ENCODE data around the gene SLC23A2. TPM values are rescaled to one million over a fixed set of nuclear protein-coding genes. Genes with fewer than 3 reads are reported as not detected.
A peak's percentile ranks its signal among the peaks of the same experiment; 100 is the strongest.
"Not testable (repeated sequence)": the region's sequence is repeated elsewhere in the genome, so short reads cannot be mapped to it uniquely, and the experiment has no call there.

Gene SLC23A2
- total RNA-seq, 2 experiments from 2014 or later: 18.1 to 20.6 TPM

DNA sequence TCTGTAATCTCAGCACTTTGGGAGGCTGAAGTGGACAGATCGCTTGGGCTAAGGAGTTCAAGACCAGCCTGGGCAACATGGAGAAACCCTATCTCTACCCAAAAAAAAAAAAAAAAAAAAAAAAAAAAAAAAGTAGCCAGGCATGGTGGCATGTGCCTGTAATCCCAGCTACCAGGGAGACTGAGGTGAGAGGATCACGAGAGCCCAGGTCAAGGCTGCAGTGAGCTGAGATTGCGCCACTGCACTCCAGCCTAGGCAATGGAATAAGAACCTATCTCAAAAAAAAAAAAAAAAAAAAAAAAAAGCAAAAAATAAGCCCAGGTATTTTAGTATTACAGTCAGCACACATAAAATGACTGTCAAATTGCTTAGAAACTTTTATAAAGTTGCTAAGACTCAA lies 152.5 kb downstream of the SLC23A2 start:
- H3K36me3 Mint-ChIP-seq (ENCODE audit: low read depth); POLR2A ChIA-PET; H3K27ac Mint-ChIP-seq; H3K4me1 Mint-ChIP-seq; H3K9me3 Mint-ChIP-seq; H3K4me3 Mint-ChIP-seq; DNase-seq; H3K27me3 Mint-ChIP-seq: not testable (repeated sequence)
- CTCF ChIA-PET: interaction anchor here (0.6 kb wide), 1 partner anchor 1050 kb away, joined by 3 read pairs; no protein-coding TSS in a partner anchor

DNA sequence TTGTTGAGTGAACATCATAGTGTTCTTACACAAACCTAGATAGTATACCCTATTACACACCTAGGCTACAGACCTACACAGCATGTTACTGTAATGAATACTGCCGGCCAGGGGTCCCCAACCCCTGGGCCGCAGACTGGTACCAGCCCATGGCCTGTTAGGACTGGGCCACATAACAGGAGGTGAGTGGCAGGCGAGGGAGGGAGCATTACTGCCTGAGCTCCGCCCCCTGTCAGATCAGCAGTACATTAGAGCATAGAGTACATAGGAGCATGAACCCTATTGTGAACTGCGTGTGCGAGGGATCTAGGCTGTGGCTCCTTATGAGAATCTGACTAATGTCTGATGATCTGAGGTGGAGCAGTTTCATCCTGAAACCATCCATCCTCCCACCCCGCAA lies 153.3 kb downstream of the SLC23A2 start:
- no peak overlapping the region for H3K27ac Mint-ChIP-seq
- H3K27me3 Mint-ChIP-seq: peaks cover 3% of the 10 kb centered on the region
- POLR2A ChIA-PET: no interaction called here
- H3K4me1 Mint-ChIP-seq: peaks cover 2% of the 10 kb centered on the region
- DNase-seq: no peak
- CTCF ChIA-PET: no interaction called here
- no peak overlapping the region for H3K4me3 Mint-ChIP-seq
- peaks cover 4% of the 10 kb centered on the region for H3K9me3 Mint-ChIP-seq
- H3K36me3 Mint-ChIP-seq (ENCODE audit: low read depth): no peaks in the 10 kb centered on the region

DNA sequence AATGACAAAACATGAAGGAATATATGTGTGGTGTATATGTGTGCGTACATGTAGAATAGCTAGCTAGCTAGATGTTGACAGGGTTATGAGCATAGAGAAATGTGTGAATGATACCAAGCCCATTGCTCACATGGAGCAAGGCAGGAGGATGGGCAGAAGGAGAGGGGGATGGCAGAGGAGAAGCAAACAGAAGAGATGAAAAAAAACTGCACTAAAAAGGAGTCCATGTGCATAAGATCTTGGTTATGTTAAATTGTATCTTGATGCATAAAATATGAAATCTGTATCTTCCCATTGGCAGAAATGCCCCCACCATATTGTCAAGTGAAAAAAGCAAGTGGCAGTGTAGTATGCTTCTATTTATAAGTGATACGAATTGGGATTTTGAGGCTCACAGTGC lies 154.5 kb downstream of the SLC23A2 start:
- Mint-ChIP-seq H3K4me1 (peaks cover 2% of the 10 kb centered on the region), H3K9me3 (peaks cover 4% of the 10 kb centered on the region), H3K27ac (no peak overlapping the region), H3K27me3 (peaks cover 3% of the 10 kb centered on the region), H3K4me3 (no peak overlapping the region), H3K36me3 (ENCODE audit: low read depth) (no peaks in the 10 kb centered on the region)
- ChIA-PET POLR2A (interaction anchor here (0.5 kb wide), 1 partner anchor 940 kb away, joined by 3 read pairs; no protein-coding TSS in a partner anchor), CTCF (no interaction called here)
- DNase-seq: no peak

DNA sequence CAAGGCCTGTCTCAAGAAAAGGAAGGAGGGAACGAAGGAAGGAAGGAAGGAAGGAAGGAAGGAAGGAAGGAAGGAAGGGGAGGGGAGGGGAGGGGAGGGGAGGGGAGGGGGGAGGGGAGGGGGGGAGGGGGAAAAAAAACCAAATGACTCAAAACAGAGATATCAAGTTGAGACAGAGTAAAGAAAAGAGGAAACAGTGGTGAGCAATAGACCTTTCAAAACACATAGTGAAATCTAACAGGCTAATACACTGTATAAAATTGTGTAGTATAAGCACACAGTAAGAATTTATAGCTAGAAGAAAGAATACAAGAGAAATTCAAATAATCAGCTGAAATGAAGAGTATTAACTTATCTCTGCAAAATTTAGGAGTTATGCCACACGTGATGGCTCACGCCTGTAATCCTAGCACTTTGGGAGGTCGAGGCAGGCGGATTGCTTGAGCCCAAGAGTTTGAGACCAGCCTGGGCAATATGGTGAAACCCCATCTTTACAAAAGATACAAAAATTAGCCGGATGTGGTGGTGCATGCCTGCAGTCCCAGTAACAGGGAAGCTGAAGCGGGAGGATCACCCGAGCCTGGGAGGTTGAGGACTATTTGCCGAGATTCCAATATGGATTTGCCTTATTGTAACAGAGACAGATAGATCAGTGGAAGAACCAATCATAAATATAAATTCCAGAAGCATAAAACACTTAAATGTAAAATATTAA lies 156.4 kb downstream of the SLC23A2 start:
- peaks cover 3% of the 10 kb centered on the region for H3K27me3 Mint-ChIP-seq
- peaks cover 4% of the 10 kb centered on the region for H3K9me3 Mint-ChIP-seq
- peaks cover 2% of the 10 kb centered on the region for H3K4me1 Mint-ChIP-seq
- H3K27ac Mint-ChIP-seq: no peak overlapping the region
- no peak for DNase-seq
- H3K36me3 Mint-ChIP-seq (ENCODE audit: low read depth): no peaks in the 10 kb centered on the region
- ChIA-PET POLR2A (no interaction called here), CTCF (no interaction called here)
- H3K4me3 Mint-ChIP-seq: peak overlapping the region; percentile 37

DNA sequence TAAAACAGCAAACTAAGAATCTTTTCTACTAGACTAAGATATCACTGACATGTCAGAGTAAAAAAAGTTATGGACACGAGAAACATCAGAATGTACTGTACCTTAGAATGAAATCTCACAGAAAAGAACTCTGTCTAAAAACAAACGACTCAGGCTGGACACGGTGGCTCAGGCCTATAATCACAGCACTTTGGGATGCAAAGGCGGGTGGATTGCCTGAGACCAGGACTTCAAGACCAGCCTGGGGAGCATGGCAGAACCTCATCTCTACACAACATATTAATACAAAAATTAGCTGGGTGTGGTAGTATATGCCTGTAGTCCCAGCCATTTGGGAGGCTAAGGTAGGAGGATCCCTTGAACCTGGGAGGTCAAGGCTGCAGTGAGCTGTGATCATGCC lies 157.0 kb downstream of the SLC23A2 start:
- Mint-ChIP-seq H3K36me3 (ENCODE audit: low read depth) (no peaks in the 10 kb centered on the region), H3K27ac (no peak overlapping the region), H3K9me3 (peaks cover 4% of the 10 kb centered on the region), H3K27me3 (peaks cover 3% of the 10 kb centered on the region), H3K4me3 (peak overlapping the region; percentile 37), H3K4me1 (peaks cover 2% of the 10 kb centered on the region)
- ChIA-PET POLR2A (no interaction called here), CTCF (no interaction called here)
- no peak for DNase-seq

DNA sequence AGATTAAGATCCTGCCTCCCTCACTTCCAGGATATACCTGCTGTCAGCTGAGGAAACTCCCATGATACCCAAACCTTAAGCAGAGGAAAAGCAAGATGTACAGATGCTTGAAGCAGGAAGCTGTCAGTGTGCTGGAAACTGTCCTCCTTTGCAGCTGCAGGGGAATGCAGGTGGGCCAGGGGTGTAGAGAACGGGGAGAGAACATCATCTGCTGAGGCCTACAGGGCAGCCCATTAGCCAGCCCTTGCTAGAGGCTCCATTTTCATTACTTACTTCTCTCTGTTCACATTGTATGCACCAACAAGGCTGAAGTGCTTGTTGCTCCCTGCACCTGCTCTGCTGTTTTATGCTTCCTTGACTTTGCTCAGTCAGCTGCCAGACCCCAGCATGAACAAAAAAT lies 160.5 kb downstream of the SLC23A2 start:
- POLR2A ChIA-PET: no interaction called here
- H3K27ac Mint-ChIP-seq: no peak overlapping the region
- H3K36me3 Mint-ChIP-seq (ENCODE audit: low read depth): no peaks in the 10 kb centered on the region
- H3K9me3 Mint-ChIP-seq: peaks cover 4% of the 10 kb centered on the region
- CTCF ChIA-PET: interaction anchor here (1.0 to 1.5 kb wide), 2 partner anchors 25 to 27 kb away, joined by 3 to 6 read pairs; no protein-coding TSS in a partner anchor
- H3K27me3 Mint-ChIP-seq: no peaks in the 10 kb centered on the region
- no peak overlapping the region for H3K4me3 Mint-ChIP-seq
- peaks cover 2% of the 10 kb centered on the region for H3K4me1 Mint-ChIP-seq
- no peak for DNase-seq

DNA sequence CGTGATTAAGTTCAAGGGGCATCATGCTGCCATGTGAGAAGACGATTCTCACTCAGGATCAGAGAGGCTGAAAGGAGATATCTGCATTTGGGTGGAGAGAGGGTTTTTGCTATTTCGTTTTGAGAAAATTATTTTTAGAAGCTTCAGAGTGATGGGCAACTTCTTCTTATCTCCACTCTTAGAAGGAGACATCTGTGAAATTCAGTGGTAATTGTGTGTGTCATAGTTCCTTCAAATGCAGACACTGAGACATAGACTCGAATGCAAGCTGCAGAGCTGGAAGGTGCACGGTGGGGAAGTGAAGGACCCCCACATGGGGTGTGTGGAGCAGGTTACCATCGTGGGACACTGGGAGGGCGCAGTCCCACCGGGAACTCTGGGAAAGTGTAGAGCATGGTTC lies 162.8 kb downstream of the SLC23A2 start:
- no peaks in the 10 kb centered on the region for H3K27me3 Mint-ChIP-seq
- no peaks in the 10 kb centered on the region for H3K4me1 Mint-ChIP-seq
- no peak overlapping the region for H3K27ac Mint-ChIP-seq
- no peaks in the 10 kb centered on the region for H3K9me3 Mint-ChIP-seq
- ChIA-PET POLR2A (no interaction called here), CTCF (no interaction called here)
- H3K4me3 Mint-ChIP-seq: no peak overlapping the region
- H3K36me3 Mint-ChIP-seq (ENCODE audit: low read depth): no peaks in the 10 kb centered on the region
- DNase-seq: no peak

DNA sequence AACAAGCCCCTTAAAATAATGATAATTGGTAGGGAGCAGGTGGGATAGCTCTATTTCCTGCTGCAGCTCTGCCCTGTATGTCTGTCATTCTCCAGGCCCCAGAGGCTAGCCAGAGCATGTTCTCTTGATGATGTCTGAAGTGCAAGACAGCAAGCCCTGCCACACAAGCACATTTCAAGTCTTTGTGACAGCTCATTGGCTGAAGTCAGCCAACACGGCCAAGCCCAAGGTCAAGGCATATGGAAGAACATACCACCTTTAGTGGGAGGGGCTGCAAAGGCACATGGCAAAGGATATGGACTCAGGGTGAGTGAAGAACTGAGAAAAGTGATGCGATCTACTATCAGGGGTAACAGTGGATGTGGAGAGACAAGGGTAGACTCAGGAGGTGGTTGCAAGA lies 163.6 kb downstream of the SLC23A2 start:
- CTCF ChIA-PET: interaction anchor here (1.7 kb wide), 1 partner anchor 13 kb away, joined by 6 read pairs; no protein-coding TSS in a partner anchor
- H3K27me3 Mint-ChIP-seq: no peaks in the 10 kb centered on the region
- H3K36me3 Mint-ChIP-seq (ENCODE audit: low read depth): no peaks in the 10 kb centered on the region
- DNase-seq: no peak
- no peak overlapping the region for H3K27ac Mint-ChIP-seq
- peaks cover 1% of the 10 kb centered on the region for H3K9me3 Mint-ChIP-seq
- no peak overlapping the region for H3K4me3 Mint-ChIP-seq
- no peaks in the 10 kb centered on the region for H3K4me1 Mint-ChIP-seq
- POLR2A ChIA-PET: no interaction called here

DNA sequence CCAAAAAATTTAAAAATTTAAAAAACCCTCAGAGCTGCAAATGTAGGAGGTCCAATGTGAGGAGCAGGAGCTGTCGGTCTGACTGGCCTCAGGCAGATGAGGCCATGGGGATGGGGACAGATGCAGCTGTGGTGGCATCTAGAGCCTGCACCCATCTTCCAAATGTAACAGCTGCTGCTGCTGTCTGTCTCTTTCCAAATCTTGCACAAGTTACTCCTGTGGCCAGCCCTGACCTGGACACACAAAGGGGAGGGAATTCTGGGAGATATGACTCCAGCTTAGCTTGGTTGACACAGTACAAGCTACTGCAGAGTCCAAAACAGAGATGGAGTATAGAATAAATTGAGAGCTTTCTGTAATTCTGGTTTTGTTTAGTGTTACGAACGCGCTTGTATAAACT lies 164.4 kb downstream of the SLC23A2 start:
- ChIA-PET POLR2A (no interaction called here), CTCF (interaction anchor here (0.6 to 1.7 kb wide), 4 partner anchors 12 to 264 kb away, joined by 3 to 6 read pairs (median 3); no protein-coding TSS in a partner anchor)
- Mint-ChIP-seq H3K4me3 (no peak overlapping the region), H3K4me1 (no peaks in the 10 kb centered on the region), H3K36me3 (ENCODE audit: low read depth) (no peaks in the 10 kb centered on the region), H3K27ac (no peak overlapping the region), H3K9me3 (peaks cover 2% of the 10 kb centered on the region), H3K27me3 (no peaks in the 10 kb centered on the region)
- no peak for DNase-seq

DNA sequence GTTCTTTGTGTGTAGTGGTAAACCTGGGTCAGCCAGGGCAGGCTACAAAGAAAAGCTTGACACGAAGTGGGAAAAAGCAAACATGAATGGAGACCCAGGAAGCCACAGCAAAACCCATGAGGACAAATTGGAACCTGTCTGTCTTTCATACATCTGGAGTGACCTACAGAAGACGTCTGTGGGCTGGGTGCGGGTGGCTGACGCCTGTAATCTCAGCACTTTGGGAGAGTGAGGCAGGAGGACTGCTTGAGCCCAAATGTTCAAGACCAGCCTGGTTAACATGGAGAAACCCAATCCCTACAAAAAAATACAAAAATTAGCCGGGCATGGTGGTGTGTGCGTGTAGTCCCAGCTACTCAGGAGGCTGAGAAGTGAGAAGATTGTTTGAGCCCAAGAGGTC lies 164.8 kb downstream of the SLC23A2 start:
- DNase-seq: no peak
- ChIA-PET CTCF (interaction anchor here (0.6 to 1.7 kb wide), 5 partner anchors 12 to 265 kb away, joined by 3 to 6 read pairs (median 3); no protein-coding TSS in a partner anchor), POLR2A (no interaction called here)

DNA sequence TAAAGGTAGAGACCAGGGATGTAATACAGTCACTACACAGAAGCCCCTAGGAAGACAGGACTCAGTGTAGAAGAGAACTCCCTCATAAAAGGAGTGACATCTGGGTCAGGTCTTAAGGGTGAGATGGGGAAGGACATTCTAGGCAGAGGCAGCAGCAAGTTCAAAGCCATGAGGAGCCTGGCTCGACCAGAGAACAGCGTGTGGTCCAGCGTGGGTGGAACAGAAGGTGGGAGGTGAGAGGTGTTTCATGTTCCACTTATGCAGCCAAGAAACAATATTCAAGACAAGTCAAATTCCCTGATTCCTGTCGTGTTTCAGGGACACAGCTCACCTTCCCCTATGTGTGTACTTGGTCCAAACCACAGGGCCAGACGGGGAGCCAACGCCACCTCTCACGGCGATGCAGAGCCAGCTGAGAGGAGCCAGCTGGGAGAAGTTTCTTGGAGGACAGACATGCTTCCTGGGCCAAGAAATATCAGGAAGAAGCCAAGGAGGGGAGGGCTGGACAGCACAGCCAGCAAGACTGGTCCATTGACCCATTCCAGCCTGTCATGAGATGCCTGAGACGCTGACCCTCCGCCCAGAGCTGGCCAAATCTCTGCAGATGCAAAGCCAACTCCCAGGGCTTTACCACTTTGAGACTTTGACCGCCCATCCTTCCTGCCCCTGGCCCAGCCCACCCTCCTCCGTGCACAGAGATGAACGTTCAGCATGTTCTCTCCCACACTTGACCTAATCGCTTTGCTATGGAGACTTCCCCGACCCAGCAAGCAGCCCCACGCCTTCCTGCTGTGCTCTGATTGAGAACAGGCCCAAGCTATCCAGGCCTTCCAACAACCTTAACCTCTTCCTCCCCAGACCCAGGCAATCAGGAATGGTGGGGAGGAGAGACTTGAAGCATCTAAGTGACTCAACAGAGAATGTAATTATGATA lies 165.8 kb downstream of the SLC23A2 start:
- ChIA-PET POLR2A (interaction anchor here (0.5 kb wide), 1 partner anchor 31 kb away, joined by 4 read pairs; no protein-coding TSS in a partner anchor), CTCF (interaction anchor here (1.1 kb wide), 1 partner anchor 33 kb away, joined by 3 read pairs; no protein-coding TSS in a partner anchor)
- H3K4me3 Mint-ChIP-seq: no peak overlapping the region
- DNase-seq: no peak
- no peaks in the 10 kb centered on the region for H3K36me3 Mint-ChIP-seq (ENCODE audit: low read depth)
- peaks cover 3% of the 10 kb centered on the region for H3K27me3 Mint-ChIP-seq
- no peaks in the 10 kb centered on the region for H3K4me1 Mint-ChIP-seq
- H3K9me3 Mint-ChIP-seq: peaks cover 2% of the 10 kb centered on the region
- H3K27ac Mint-ChIP-seq: no peak overlapping the region

More for the DNA sequence above, 164.8 kb downstream of the SLC23A2 start:
- H3K27ac Mint-ChIP-seq: no peak overlapping the region
- no peaks in the 10 kb centered on the region for H3K36me3 Mint-ChIP-seq (ENCODE audit: low read depth)
- peaks cover 2% of the 10 kb centered on the region for H3K9me3 Mint-ChIP-seq
- H3K4me1 Mint-ChIP-seq: no peaks in the 10 kb centered on the region
- peaks cover 3% of the 10 kb centered on the region for H3K27me3 Mint-ChIP-seq
- H3K4me3 Mint-ChIP-seq: no peak overlapping the region

DNA sequence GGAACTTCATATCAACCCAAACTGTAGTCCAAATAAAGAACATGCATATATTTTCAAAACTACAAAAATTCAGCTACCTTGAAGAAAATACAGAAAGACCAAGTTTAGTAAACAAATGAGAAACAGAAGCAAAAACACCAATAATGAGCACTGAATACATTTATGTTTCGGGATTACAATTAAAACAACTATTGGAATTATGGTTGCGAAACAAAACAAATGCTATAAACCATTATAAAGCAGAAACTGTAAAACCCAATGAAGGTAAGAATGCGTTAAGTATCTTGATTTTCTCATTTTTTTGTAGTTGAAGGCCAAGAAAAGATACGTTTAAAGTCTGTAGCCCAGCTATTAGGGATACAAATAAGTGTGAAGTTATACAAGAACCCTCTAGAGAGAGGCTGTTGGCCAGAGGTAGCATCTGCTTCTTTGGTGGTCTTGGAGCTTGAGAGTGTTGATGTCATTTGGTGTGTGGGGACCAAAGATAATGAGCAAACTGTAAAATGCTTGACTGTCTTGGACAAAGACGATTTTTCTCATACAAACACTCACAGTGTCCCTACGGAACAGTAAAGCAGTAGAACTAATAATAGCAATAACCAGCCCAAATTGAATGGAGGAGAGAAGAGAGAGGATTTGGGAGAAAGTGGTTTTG lies 168.1 kb downstream of the SLC23A2 start:
- ChIA-PET CTCF (interaction anchor here (1.0 kb wide), 1 partner anchor 8 kb away, joined by 3 read pairs; no protein-coding TSS in a partner anchor), POLR2A (no interaction called here)
- Mint-ChIP-seq H3K9me3 (peaks cover 2% of the 10 kb centered on the region), H3K4me1 (no peaks in the 10 kb centered on the region), H3K4me3 (no peak overlapping the region), H3K36me3 (ENCODE audit: low read depth) (no peaks in the 10 kb centered on the region), H3K27ac (no peak overlapping the region), H3K27me3 (peaks cover 3% of the 10 kb centered on the region)
- no peak for DNase-seq

DNA sequence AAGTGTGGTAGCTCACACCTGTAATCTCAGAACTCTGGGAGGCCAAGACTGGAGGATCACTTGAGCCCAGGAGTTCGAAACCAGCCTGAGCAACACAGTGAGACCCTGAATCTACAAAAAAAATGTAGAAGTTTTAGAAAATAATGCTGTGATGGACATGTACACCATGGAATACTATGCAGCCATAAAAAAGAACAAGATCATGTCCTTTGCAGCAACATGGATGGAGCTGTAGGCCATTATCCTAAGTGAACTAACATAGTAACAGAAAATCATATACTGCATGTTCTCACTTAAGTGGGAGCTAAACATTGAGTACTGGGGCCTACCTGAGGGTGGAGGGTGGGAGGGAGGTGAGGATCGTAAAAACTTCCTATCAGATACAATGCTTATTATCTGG lies 168.8 kb downstream of the SLC23A2 start:
- Mint-ChIP-seq H3K9me3 (peaks cover 2% of the 10 kb centered on the region), H3K4me3 (no peak overlapping the region), H3K27me3 (peaks cover 3% of the 10 kb centered on the region), H3K27ac (no peak overlapping the region), H3K36me3 (ENCODE audit: low read depth) (no peaks in the 10 kb centered on the region), H3K4me1 (no peaks in the 10 kb centered on the region)
- DNase-seq: no peak
- POLR2A ChIA-PET: no interaction called here
- CTCF ChIA-PET: no interaction called here
